ENCODE data around the gene SMCHD1.
"Not testable (repeated sequence)": the region's sequence is repeated elsewhere in the genome, so short reads cannot be mapped to it uniquely, and the experiment has no call there.

SMCHD1 gene

DNA sequence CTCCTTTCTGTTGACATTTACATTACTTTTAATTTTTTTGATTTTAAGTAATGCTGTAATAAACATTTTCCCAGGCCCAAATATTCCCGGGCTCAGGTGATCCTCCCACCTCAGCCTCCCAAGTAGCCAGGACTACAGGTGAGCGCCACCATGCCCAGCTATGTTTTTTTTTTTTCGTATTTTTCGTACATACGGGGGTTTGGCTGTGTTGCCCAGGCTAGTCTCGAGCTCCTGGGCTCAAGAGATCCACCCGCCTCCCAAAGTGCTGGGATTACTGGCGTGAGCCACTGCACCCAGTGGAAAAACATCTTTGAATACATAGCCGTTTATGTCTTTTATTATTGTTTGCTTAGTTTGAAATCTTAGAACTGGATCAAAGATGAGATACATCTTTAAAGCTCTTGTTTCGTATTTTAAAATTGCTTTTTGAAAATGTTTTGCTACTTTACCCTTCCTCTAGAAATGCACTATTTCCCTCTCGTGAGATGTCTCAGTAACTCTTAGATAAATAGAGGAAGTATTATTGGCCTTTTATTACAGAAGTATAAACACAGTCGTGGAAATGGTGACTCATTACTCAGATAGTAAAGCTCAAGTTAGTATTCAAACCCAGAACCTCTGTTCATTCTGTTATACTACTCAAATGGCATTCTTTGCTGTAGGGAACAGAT is 2.4 kb downstream of the SMCHD1 start:
- peak; percentile 55 for DNase-seq (ENCODE audit: low spot score)

DNA sequence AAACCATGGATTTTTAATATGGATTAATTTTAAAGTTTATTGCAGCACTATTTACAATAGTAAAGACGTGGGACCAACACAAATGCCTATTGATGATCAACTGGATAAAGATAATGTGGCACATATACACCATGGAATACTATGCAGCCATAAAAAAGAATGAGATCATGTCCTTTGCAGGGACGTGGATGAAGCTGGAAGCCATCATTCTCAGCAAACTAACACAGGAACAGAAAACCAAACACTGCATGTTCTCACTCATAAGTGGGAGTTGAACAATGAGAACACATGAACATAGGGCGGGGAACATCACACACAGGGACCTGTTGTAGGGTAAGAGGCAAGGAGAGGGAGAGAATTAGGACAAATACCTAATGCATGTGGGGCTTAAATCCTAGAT is 5.3 kb downstream of the SMCHD1 start:
- not testable (repeated sequence) for DNase-seq (ENCODE audit: low spot score)

GRCh38 chr18:2662288-2662687 is 6.8 kb downstream of the SMCHD1 start:
- DNase-seq (ENCODE audit: low spot score): not testable (repeated sequence)

DNA sequence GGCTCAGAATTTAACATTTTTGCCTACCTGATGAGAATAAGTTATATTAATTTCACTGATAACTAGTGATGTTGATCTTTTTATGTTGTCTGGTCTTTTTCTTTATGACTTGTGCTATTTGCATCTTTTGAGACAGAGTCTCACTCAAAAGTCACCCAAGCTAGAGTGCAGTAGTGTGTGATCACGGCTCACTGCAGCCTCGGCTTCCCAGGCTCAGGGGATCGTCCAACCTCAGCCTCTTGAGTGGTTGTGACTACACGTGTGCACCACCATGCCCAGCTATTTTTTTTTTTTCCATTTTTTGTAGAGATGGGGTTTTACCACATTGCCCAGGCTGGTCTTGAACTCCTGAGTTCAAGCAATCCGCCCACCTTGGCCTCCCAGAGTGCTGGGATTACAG is 7.5 kb downstream of the SMCHD1 start:
- no peak for DNase-seq (ENCODE audit: low spot score)

DNA sequence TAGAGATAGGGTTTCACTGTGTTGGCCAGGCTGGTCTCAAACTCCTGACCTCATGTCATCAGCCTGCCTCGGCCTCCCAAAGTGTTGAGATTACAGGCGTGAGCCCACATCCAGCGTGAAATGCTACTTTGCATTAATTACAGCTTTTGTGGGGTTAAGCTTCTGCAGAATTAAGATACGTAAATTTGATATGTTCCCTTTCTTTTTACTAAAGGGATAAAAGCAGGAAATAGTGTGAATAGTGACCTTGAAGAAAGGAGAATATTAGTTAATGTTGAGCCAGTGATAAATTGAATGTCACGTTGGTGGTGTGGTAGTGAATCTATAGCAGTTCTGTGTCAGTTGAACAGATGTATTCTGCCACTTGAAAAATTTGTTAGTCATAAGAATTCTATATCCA is 16.9 kb downstream of the SMCHD1 start:
- DNase-seq (ENCODE audit: low spot score): no peak

DNA sequence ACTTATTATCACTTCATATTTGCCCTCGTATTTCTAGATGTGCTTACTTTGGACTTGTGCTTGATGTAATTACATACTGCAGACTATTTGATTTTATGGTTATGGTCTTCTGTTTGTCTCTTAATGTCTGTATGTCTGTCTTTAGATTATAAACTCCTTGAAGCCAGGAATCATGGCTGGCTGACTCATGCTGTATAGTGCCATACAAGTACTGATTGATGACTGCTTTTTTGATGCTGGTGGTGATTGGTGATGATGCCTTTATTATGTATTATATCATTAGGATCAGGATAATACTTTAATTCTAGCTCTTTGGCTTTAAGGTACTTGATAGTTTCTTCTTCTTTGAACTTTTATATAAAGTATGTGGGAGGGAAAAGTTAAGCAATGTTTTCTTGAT is 17.3 kb downstream of the SMCHD1 start:
- no peak for DNase-seq (ENCODE audit: low spot score)

DNA sequence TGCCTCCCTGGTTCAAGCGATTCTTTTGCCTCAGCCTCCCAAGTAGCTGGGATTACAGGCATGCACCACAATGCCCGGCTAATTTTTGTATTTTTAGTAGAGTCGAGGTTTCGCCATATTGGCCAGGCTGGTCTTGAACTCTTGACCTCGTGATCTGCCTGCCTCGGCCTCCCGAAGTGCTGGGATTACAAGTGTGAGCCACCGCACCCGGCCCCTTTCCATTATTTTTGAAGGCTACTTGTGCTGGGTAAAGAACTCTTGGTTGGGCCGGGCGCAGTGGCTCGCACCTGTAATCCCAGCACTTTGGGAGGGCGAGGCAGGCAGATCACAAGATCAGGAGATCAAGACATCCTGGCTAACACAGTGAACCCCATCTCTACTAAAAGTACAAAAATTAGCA is 23.4 kb downstream of the SMCHD1 start:
- DNase-seq (ENCODE audit: low spot score): not testable (repeated sequence)

- DNase-seq (ENCODE audit: low spot score): no peak
These were observed 24.8 kb downstream of the SMCHD1 start for GRCh38 chr18:2680216-2680792.

GRCh38 chr18:2681993-2682603 is 26.6 kb downstream of the SMCHD1 start:
- no peak for DNase-seq (ENCODE audit: low spot score)

DNA sequence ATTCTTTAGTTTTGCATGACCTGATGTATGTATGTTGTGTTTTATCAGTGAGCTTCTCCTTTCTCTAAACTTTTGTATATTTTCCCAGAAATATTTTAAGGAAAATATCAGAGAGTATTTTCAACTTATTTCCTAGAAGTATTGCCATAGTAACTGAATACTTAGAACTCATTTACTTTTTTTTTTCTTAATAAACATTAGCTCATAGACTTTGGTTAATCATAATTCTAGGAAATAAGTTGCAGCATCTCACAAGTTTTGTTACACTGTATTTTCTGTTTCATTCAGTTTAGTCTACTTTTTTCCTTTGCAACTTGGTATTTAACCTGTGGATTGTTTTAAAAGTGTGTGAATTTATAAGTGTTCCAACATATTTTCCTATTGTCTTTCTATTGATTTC is 27.5 kb downstream of the SMCHD1 start:
- DNase-seq (ENCODE audit: low spot score): no peak

- no peak for DNase-seq (ENCODE audit: low spot score)
These were observed 30.9 kb downstream of the SMCHD1 start for GRCh38 chr18:2686349-2686968.

DNA sequence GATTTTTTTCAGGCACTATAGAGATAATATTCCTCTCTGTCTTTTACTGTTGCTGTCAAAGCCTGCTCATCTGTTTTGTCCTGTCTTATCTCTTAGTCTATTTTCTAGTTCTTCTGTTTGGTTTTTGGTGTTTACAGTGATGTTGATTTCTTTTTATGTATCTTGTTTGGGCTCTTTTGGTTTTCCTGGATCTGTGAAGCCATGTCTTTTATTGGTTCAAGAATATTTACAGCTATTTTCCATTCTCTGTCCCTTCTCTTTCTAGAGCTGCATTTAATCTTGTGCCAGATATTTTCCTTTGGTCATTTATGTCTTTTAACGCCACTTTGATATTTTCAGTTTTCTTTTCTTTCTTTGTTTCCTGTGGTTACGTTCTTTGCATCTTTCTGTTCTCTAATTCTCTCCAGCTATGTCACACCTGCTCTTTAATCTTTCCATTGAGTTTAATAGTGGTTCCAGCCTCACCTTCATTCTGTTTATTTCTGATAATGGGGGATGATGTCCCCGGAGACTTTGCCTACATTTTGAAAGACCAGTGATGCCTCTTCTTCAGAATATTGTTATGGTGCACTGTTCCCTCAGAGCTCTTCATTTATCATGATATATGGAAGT is 32.0 kb downstream of the SMCHD1 start:
- DNase-seq (ENCODE audit: low spot score): no peak

DNA sequence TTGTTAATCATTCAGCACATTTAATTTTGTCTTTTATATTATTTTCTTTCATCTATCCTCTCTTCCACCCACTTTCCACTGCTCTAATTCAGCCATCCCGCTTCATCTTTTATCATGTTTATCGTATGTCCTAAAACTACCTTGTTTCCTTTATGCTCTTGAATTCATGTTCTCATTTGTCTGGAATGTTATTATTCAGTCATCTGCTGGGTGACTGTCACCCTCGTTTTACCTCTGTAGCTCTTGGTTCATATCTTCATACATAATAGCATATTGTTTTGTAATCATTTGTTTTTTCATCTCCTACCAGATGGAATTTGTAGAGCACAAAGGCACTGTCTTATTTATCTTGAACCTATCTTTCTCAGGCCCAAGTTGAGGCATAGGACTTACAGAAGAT is 37.0 kb downstream of the SMCHD1 start:
- no peak for DNase-seq (ENCODE audit: low spot score)

DNA sequence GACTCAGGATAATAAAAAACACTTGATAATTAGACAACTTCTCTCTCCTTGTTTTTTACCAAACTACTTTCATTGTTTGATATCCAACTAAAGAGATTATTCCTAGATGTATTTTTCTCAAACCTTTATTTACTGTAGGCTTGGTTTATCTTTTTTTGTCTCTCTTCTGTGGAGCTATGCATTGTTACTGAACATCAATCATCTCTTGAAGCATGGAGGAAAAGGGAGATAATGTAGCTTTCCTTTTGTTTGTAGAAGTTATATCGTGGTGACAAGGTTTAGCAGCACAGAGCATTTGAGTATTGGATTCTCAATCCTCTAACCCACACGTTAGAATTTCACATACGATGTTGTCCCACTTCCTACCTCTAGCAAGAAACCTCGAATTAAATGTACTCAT is 41.7 kb downstream of the SMCHD1 start:
- no peak for DNase-seq (ENCODE audit: low spot score)

DNA sequence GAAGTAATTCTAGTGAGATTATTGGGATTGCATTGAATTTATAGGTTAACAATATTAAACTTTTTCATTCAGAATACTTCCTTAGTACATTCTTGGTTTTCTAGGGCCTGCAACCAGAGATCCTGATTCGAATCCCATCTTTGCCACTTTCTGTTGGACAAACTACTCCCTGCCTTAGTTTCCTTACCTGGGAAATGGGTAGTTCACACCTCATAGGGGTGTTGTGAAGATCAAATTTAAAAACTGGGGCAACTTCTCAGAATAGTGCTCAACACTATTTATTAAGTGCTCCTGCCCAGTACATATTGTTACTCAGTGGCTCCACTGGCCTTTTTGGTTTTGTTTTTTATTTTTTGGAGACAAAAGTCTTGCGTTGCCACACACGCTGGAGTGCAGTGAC is 43.5 kb downstream of the SMCHD1 start:
- DNase-seq (ENCODE audit: low spot score): no peak

DNA sequence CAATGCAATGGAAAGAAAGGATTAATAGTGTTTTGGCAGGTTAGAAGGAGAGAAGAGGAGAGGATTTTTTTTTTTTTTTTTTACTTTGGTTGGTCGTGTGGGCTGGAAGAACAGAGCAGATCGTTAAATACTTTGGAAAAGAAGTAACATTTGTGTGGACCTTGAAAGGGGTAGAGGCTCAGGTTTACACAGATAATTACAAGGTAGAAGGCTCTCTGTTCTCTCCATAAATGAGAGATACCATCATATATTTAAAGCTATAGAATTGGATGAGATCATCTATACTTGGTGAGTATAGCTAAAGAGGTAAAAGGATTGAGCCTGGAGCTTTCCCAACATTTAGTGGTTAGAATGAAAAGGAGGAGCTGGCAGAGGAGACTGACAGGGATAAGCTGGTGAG is 49.0 kb downstream of the SMCHD1 start:
- no peak for DNase-seq (ENCODE audit: low spot score)

- DNase-seq (ENCODE audit: low spot score): no peak
These were observed 51.4 kb downstream of the SMCHD1 start for GRCh38 chr18:2706903-2707302.

DNA sequence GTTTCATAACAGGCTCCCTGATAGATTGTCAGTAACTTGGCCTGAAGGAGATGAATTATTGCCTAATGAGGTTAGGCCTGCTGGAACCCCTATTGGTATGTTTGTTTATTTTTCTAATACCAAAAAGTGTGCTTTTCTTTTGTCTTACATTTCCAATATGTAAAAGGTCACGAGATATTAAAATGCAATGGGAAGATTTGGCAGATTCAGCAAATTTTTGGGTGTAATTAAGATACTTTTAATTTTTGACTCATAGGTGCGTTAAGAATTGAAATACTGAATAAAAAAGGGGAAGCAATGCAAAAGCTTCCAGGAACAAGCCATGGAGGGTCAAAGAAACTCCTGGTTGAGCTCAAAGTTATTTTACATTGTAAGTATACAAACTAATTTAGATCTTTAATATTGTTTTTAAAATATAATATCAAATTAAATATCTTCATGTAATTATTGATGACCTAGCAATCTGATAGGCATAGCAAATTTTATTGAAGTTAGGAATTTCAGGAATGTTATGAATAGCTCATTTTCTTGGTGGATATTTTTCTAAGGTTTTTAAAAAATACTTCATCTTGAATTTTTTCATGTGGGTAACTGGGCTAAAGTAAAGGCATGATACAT is 52.1 kb downstream of the SMCHD1 start:
- no peak for DNase-seq (ENCODE audit: low spot score)

DNA sequence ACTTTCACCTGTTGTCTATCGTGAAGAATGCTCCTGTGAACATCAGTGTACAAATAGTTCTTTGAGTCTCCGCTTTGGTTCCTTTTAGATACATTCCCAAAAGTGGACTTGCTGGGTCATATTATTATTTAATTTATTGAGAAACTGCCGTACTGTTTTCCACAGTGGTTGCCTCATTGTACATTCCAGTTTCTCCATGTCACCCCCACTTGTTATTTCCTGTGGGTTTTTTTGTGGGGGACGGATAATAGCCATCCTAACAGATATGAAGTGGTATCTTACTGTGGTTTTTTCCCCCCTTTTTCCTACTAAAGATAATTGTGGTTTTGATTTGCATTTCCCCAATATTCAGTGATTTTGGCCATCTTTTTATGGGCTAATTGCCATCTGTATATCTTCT is 53.8 kb downstream of the SMCHD1 start:
- peak; percentile 21 for DNase-seq (ENCODE audit: low spot score)

GRCh38 chr18:2714140-2714539 is 58.6 kb downstream of the SMCHD1 start:
- no peak for DNase-seq (ENCODE audit: low spot score)

- no peak for DNase-seq (ENCODE audit: low spot score)
These were observed 60.5 kb downstream of the SMCHD1 start for GRCh38 chr18:2715990-2716389.
